Naive thymus-derived CD4-positive, alpha-beta T cell (primary cell): Measurements from ENCODE around the gene FKBP4. TPM values are rescaled to one million over a fixed set of nuclear protein-coding genes. Genes with fewer than 3 reads are reported as not detected.

Source experiments
- ATAC-seq: fragments of 150-1000 bp; cut with Tn5 transposase; 2 replicates; pipeline ENCODE4 v1.10.0; 2021; ENCODE audit warnings: mild to moderate bottlenecking, moderate library complexity
- CTCF ChIA-PET: fragments of 350-600 bp; sonication (Branson Sonifier 250); formaldehyde crosslinking; loops from one replicate; lab custom pipeline; 2021; ENCODE audit warnings: antibody characterized with exemption; lab: Charles Lee
- POLR2A ChIA-PET: fragments of 350-600 bp; sonication (Branson Sonifier 250); formaldehyde crosslinking; loops from one replicate; lab custom pipeline; 2021; ENCODE audit warnings: antibody characterized with exemption, inconsistent platforms; lab: Charles Lee
- DNase-seq, 9 donors: peaks; one replicate each; pipeline versions ENCODE4 v3.0.0 to v3.0.0-alpha.2; 2020 to 2022; ENCODE audit warnings: mixed read lengths in 1 of 9
- H3K27ac ChIP-seq: one replicate; pipeline ENCODE4 v1.7.0; 2013; ENCODE audit warnings: mild to moderate bottlenecking, low read depth, low read length, moderate library complexity
- H3K27me3 ChIP-seq, 2 donors: one replicate each; pipeline ENCODE4 v1.7.0; 2013; ENCODE audit warnings: low read length in 2 of 2, mild to moderate bottlenecking in 2 of 2, moderate library complexity in 2 of 2; ENCODE audit not compliant: control insufficient read depth in 2 of 2, insufficient read depth in 2 of 2
- H3K36me3 ChIP-seq, 3 experiments: 1 replicate in 2 of 3; 2 replicates in 1 of 3; pipeline ENCODE4 v1.7.0; 2013; ENCODE audit warnings: low read length in 3 of 3, mild to moderate bottlenecking in 3 of 3, moderate library complexity in 1 of 3; ENCODE audit not compliant: insufficient read depth in 3 of 3, control insufficient read depth in 2 of 3
- H3K4me1 ChIP-seq, 2 donors: one replicate each; pipeline ENCODE4 v1.7.0; 2013; ENCODE audit warnings: low read length in 2 of 2, mild to moderate bottlenecking in 2 of 2, moderate library complexity in 1 of 2; ENCODE audit not compliant: control insufficient read depth in 2 of 2, insufficient read depth in 2 of 2
- H3K4me3 ChIP-seq: 2 replicates; pipeline ENCODE4 v1.7.0; 2013; ENCODE audit warnings: mild to moderate bottlenecking, low read length
- H3K9me3 ChIP-seq, 3 experiments: 1 replicate in 2 of 3; 2 replicates in 1 of 3; pipeline ENCODE4 v1.7.0; 2013; ENCODE audit warnings: low read length in 3 of 3; ENCODE audit not compliant: control insufficient read depth in 2 of 3
- H3K27ac Mint-ChIP-seq, 9 donors: one replicate each; pipeline ENCODE4 v1.8.0; 2020 to 2022; ENCODE audit warnings: mixed read lengths in 9 of 9, mild to moderate bottlenecking in 8 of 9, moderate library complexity in 5 of 9, inconsistent platforms in 2 of 9
- H3K27me3 Mint-ChIP-seq, 5 donors: one replicate each; pipeline ENCODE4 v1.8.0; 2021 to 2022; ENCODE audit warnings: mixed read lengths in 5 of 5, mild to moderate bottlenecking in 1 of 5
- H3K36me3 Mint-ChIP-seq, 5 donors: one replicate each; pipeline ENCODE4 v1.8.0; 2020 to 2022; ENCODE audit warnings: mixed read lengths in 5 of 5, mild to moderate bottlenecking in 3 of 5, inconsistent platforms in 1 of 5
- H3K4me1 Mint-ChIP-seq, 7 donors: one replicate each; pipeline ENCODE4 v1.8.0; 2020 to 2022; ENCODE audit warnings: mixed read lengths in 7 of 7, mild to moderate bottlenecking in 3 of 7, inconsistent platforms in 1 of 7
- H3K4me3 Mint-ChIP-seq, 10 donors: one replicate each; pipeline ENCODE4 v1.8.0; 2020 to 2022; ENCODE audit warnings: mild to moderate bottlenecking in 10 of 10, mixed read lengths in 10 of 10, moderate library complexity in 6 of 10, inconsistent platforms in 2 of 10
- H3K9me3 Mint-ChIP-seq, 11 donors: one replicate each; pipeline ENCODE4 v1.8.0; 2020 to 2022; ENCODE audit warnings: mixed read lengths in 11 of 11, mild to moderate bottlenecking in 4 of 11, inconsistent platforms in 1 of 11, moderate library complexity in 1 of 11
- intact Hi-C, 2 donors: fragments of 100-400 bp; cut with micrococcal nuclease; formaldehyde crosslinking; loops; one replicate each; pipeline ENCODE4 v1.15.1; 2023
- polyA plus RNA-seq, 2 donors: library from polyadenylated mRNA; unstranded; fragments of 300-500 nt; fragmentation: Illumina TruSeq; gene quantifications; one replicate each; pipeline ENCODE4 v1.2.3, GENCODE V29; 2021
- total RNA-seq, 6 experiments: library from RNA in 5 of 6; stranded (reverse) in 5 of 6; gene quantifications; 1 replicate in 5 of 6; 2 replicates in 1 of 6; pipeline ENCODE4 v1.2.3 and lab custom pipeline; 2021 to 2026

FKBP4 gene
- total and polyA plus RNA-seq, 7 experiments from 2014 or later, result 27.3 to 95.4 (median 51.9) TPM

GRCh38 chr12:2834581-2835491 is 40.1 kb downstream of the FKBP4 start, which contains the start of gene NRIP2:
TSS of gene NRIP2 (minus strand) at chr12:2835035. CDS start at chr12:2834983, 52 bp downstream.
- Mint-ChIP-seq H3K9me3 (no peaks in the 10 kb centered on the region), H3K27me3 (no peaks in the 10 kb centered on the region), H3K4me3 (peak within 1 kb of the TSS in 1 of 10 donors; percentile 29), H3K36me3 (peaks cover 2 to 38% (median 16%) of the 10 kb centered on the region in 5 donors), H3K4me1 (peaks cover 0 to 19% (median 13%) of the 10 kb centered on the region in 7 donors), H3K27ac (peak within 1 kb of the TSS in 5 of 9 donors; percentile 10 to 82 (median 67))
- no peak within 1 kb of the TSS for H3K4me3 ChIP-seq
- intact Hi-C loops, result no loop called here
- H3K4me1 ChIP-seq, result no peaks in the 10 kb centered on the region
- H3K36me3 ChIP-seq, result peaks cover 0 to 29% (median 8%) of the 10 kb centered on the region in 3 experiments
- no peaks in the 10 kb centered on the region for H3K9me3 ChIP-seq
- DNase-seq (no peak), ATAC-seq (no peak)
- CTCF ChIA-PET, result no interaction called here
- H3K27me3 ChIP-seq, result no peaks in the 10 kb centered on the region
- no peak within 1 kb of the TSS for H3K27ac ChIP-seq
- POLR2A ChIA-PET, result interaction anchor here (0.6 to 1.1 kb wide), 2 partner anchors 43 kb away, joined by 3 read pairs; no protein-coding TSS in a partner anchor

DNA sequence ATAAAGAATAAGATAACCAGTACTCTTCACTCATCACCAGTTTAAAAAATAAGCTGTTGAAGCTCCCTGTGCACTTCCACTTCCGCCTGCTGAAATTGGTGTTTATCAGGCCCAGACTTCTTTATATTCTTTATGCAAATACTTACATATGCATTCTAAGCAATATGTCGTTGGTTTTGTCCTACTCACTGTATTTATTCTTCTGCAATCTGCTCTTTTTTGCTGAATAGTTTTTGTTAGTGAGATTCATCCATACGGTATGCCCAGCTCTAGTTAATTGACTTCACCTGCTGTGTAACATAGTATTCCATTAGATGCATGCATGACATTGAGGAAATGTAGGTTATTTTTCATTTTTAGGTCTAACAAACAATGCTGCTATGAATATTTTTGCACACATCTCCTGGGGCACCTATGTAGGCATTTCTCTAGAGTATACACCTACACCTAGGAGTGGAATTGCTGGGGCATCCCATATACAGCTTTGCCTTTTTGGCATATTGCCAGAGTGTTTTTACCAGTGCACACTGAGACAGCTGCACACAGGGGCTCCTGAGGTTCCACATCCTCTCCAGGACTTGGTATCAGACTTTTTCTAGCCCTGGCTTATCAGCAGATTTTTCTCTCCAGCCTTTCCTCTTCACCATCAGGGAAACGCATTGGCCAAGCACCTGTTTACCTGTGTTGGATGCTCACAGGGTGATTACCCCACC is 41.1 kb downstream of the FKBP4 start:
- H3K27ac Mint-ChIP-seq, result peak overlapping the region in 3 of 9 donors; percentile 14 to 56 (median 17)

GRCh38 chr12:2836574-2836973 is 41.8 kb downstream of the FKBP4 start:
- POLR2A ChIA-PET, result interaction anchor here (0.9 kb wide), 1 partner anchor 8 kb away, joined by 3 read pairs; no protein-coding TSS in a partner anchor
- no peaks in the 10 kb centered on the region for H3K27me3 ChIP-seq
- CTCF ChIA-PET, result no interaction called here
- H3K9me3 ChIP-seq, result no peaks in the 10 kb centered on the region
- ATAC-seq, result no peak
- intact Hi-C loops, result no loop called here
- H3K27me3 Mint-ChIP-seq, result no peaks in the 10 kb centered on the region
- no peaks in the 10 kb centered on the region for H3K4me1 ChIP-seq
- peaks cover 2 to 33% (median 12%) of the 10 kb centered on the region in 5 donors for H3K36me3 Mint-ChIP-seq
- H3K4me3 Mint-ChIP-seq, result no peak overlapping the region
- H3K4me1 Mint-ChIP-seq, result peaks cover 0 to 19% (median 13%) of the 10 kb centered on the region in 7 donors
- peaks cover 0 to 40% (median 8%) of the 10 kb centered on the region in 3 experiments for H3K36me3 ChIP-seq
- no peaks in the 10 kb centered on the region for H3K9me3 Mint-ChIP-seq
- no peak overlapping the region for H3K27ac ChIP-seq
- H3K4me3 ChIP-seq, result no peak overlapping the region
- peak overlapping the region in 2 of 9 donors; percentile 2 to 51 for H3K27ac Mint-ChIP-seq
- DNase-seq, result no peak

More for the DNA sequence above, 41.1 kb downstream of the FKBP4 start:
- H3K9me3 ChIP-seq, result no peaks in the 10 kb centered on the region
- Mint-ChIP-seq H3K36me3 (peaks cover 2 to 34% (median 14%) of the 10 kb centered on the region in 5 donors), H3K9me3 (no peaks in the 10 kb centered on the region), H3K27me3 (no peaks in the 10 kb centered on the region), H3K4me1 (peaks cover 0 to 19% (median 13%) of the 10 kb centered on the region in 7 donors), H3K4me3 (no peak overlapping the region)
- DNase-seq (no peak), ATAC-seq (no peak)
- H3K4me3 ChIP-seq, result no peak overlapping the region
- no peaks in the 10 kb centered on the region for H3K4me1 ChIP-seq
- H3K27ac ChIP-seq, result no peak overlapping the region
- intact Hi-C loops, result no loop called here
- POLR2A ChIA-PET, result interaction anchor here (0.6 to 1.1 kb wide), 2 partner anchors 42 to 44 kb away, joined by 3 read pairs; no protein-coding TSS in a partner anchor
- H3K27me3 ChIP-seq, result no peaks in the 10 kb centered on the region
- CTCF ChIA-PET, result no interaction called here
- H3K36me3 ChIP-seq, result peaks cover 0 to 34% (median 8%) of the 10 kb centered on the region in 3 experiments

DNA sequence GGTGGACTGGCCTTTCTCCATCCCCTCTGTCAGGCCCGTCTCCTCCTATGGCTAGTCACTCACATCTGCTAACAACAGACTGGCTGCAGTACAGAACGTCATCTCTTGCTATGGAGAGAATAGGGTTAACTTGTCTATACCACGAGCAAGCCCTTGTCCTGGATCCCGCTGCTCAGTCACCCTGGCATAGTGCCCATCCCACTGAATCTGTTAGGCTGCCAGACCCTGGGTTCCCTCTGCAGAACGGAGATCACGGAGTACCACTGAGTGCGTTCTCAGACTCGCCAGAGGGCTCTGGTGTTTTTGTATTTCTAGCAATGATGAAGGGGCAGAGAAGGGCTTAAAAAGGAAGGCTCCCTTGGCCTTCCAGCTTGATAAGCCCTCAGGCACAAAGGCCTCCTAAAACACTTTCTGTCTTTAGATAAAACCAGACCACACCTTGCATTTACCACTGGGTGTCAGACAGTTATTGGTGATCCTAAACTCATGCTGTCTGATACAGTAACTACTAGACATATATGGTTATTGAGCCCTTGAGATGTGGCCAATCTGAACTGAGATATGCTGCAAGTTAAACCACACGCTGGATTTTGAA is 46.4 kb downstream of the FKBP4 start:
- ATAC-seq, result no peak
- Histone ChIP-seq H3K4me3 (no peak overlapping the region), H3K36me3 (peaks cover 0 to 68% (median 8%) of the 10 kb centered on the region in 3 experiments), H3K27me3 (no peaks in the 10 kb centered on the region), H3K4me1 (no peaks in the 10 kb centered on the region), H3K27ac (no peak overlapping the region), H3K9me3 (no peaks in the 10 kb centered on the region)
- Mint-ChIP-seq H3K4me3 (no peak overlapping the region), H3K9me3 (no peaks in the 10 kb centered on the region), H3K4me1 (peaks cover 0 to 6% (median 0%) of the 10 kb centered on the region in 7 donors), H3K27me3 (no peaks in the 10 kb centered on the region), H3K27ac (no peak overlapping the region), H3K36me3 (peaks cover 5 to 45% (median 24%) of the 10 kb centered on the region in 5 donors)
- POLR2A ChIA-PET, result no interaction called here
- no peak for DNase-seq
- intact Hi-C loops, result no loop called here
- CTCF ChIA-PET, result no interaction called here

- CTCF ChIA-PET, result no interaction called here
- H3K27ac Mint-ChIP-seq, result no peak overlapping the region
- H3K4me1 Mint-ChIP-seq, result peaks cover 0 to 7% (median 0%) of the 10 kb centered on the region in 7 donors
- no peaks in the 10 kb centered on the region for H3K4me1 ChIP-seq
- H3K36me3 Mint-ChIP-seq, result peaks cover 5 to 57% (median 24%) of the 10 kb centered on the region in 5 donors
- POLR2A ChIA-PET, result no interaction called here
- no peak overlapping the region for H3K27ac ChIP-seq
- no peaks in the 10 kb centered on the region for H3K9me3 ChIP-seq
- H3K4me3 ChIP-seq, result no peak overlapping the region
- no peaks in the 10 kb centered on the region for H3K27me3 Mint-ChIP-seq
- H3K36me3 ChIP-seq, result peaks cover 0 to 69% (median 6%) of the 10 kb centered on the region in 3 experiments
- DNase-seq, result no peak
- H3K27me3 ChIP-seq, result no peaks in the 10 kb centered on the region
- H3K9me3 Mint-ChIP-seq, result no peaks in the 10 kb centered on the region
- intact Hi-C loops, result no loop called here
- no peak for ATAC-seq
- H3K4me3 Mint-ChIP-seq, result no peak overlapping the region
Measured at GRCh38 chr12:2842948-2843347, 48.2 kb downstream of the FKBP4 start.

DNA sequence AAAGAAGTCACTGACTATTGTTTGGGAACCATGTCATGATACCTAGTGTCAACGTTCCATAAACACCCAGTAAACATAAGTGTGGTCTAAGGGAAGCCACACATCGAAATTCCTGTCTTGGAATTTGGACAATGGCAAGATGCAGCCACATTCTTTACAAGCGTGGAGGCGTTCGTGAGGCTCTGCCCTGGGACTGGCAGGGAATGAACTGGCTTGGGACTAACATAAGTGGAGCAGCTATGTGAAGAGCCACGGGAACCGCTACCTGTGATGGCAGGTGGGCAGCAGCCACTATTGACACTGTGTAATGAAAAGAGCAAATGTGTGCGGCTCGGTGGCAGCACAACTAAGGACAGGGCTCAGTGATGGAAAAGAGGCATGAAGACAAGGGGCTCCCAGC is 50.0 kb downstream of the FKBP4 start:
- DNase-seq (no peak), ATAC-seq (no peak)
- no peak overlapping the region for H3K27ac Mint-ChIP-seq
- H3K9me3 Mint-ChIP-seq, result no peaks in the 10 kb centered on the region
- Histone ChIP-seq H3K27me3 (no peaks in the 10 kb centered on the region), H3K4me3 (no peak overlapping the region), H3K9me3 (no peaks in the 10 kb centered on the region), H3K27ac (no peak overlapping the region), H3K4me1 (no peaks in the 10 kb centered on the region), H3K36me3 (peaks cover 0 to 68% (median 0%) of the 10 kb centered on the region in 3 experiments)
- no peak overlapping the region for H3K4me3 Mint-ChIP-seq
- H3K36me3 Mint-ChIP-seq, result peaks cover 5 to 53% (median 13%) of the 10 kb centered on the region in 5 donors
- ChIA-PET POLR2A (interaction anchor here (0.9 kb wide), 1 partner anchor 8 kb away, joined by 3 read pairs; no protein-coding TSS in a partner anchor), CTCF (interaction anchor here (0.8 kb wide), 1 partner anchor 99 kb away, joined by 7 read pairs; no protein-coding TSS in a partner anchor)
- peaks cover 0 to 7% (median 0%) of the 10 kb centered on the region in 7 donors for H3K4me1 Mint-ChIP-seq
- intact Hi-C loops, result no loop called here
- no peaks in the 10 kb centered on the region for H3K27me3 Mint-ChIP-seq
